Astrocyte (in vitro differentiated cells and primary cell): Measurements from ENCODE around the gene TMED8.

Source experiments
- CTCF ChIP-seq: IDR thresholded peaks from 2 replicates; pipeline ENCODE4 v1.5.1; 2011; ENCODE audit warnings: low read depth, mild to moderate bottlenecking, inconsistent platforms, low read length, moderate library complexity; ENCODE audit not compliant: insufficient read depth
- EZH2 ChIP-seq: IDR thresholded peaks from 2 replicates; pipeline ENCODE4 v1.6.1; 2012; ENCODE audit warnings: mild to moderate bottlenecking, low read length, inconsistent platforms; ENCODE audit not compliant: insufficient read depth

GRCh38 chr14:77421201-77421600, 44.3 kb upstream of the TMED8 start:
- TF ChIP-seq CTCF, result no peak
- TF ChIP-seq EZH2, result no peak
